SK-N-SH (cell line): ENCODE data around the gene OST4.

Experiments
- CTCF ChIP-seq: fragments of 200-600 bp; sonication (generic); IDR thresholded peaks from 2 replicates; pipeline ENCODE4 v1.6.1; 2017; ENCODE audit warnings: antibody characterized with exemption, mild to moderate bottlenecking, moderate library complexity
- POLR2AphosphoS5 ChIP-seq: IDR thresholded peaks from 2 replicates; pipeline ENCODE4 v1.6.1; 2012; ENCODE audit warnings: low read depth, low read length
- SMC3 ChIP-seq: IDR thresholded peaks from 2 replicates; pipeline ENCODE4 v1.6.1; 2012; ENCODE audit warnings: low read depth, low read length, improper control_type of control experiment

DNA sequence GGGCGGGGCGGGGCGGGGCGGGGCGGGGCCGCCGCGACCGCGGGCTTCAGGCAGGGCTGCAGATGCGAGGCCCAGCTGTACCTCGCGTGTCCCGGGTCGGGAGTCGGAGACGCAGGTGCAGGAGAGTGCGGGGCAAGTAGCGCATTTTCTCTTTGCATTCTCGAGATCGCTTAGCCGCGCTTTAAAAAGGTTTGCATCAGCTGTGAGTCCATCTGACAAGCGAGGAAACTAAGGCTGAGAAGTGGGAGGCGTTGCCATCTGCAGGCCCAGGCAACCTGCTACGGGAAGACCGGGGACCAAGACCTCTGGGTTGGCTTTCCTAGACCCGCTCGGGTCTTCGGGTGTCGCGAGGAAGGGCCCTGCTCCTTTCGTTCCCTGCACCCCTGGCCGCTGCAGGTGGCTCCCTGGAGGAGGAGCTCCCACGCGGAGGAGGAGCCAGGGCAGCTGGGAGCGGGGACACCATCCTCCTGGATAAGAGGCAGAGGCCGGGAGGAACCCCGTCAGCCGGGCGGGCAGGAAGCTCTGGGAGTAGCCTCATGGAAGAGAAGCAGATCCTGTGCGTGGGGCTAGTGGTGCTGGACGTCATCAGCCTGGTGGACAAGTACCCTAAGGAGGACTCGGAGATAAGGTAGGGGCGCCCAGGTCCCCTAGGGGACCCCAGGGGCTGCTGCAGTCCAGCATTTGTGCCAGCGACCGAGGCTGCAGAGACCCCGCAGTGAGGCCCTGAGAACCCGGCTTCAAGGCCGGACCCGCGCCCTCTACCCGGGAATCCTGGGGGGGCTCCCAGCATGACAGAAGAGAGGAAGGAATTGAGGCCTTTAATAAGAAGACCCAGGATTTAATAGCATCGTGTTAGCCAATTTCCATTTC, 15.5 kb upstream of the OST4 start, which contains the start of gene KHK:
- no peak for TF ChIP-seq CTCF
- no peak; the same call in 1 of the 2 replicates for TF ChIP-seq POLR2AphosphoS5
- no peak for TF ChIP-seq SMC3
